Right lobe of liver (tissue), 6 donors: ENCODE data around the gene NMB. TPM values are rescaled to one million over a fixed set of nuclear protein-coding genes. Genes with fewer than 3 reads are reported as not detected.

Source experiments
- ATAC-seq, 4 donors: fragments of 200-7000 bp; cut with Tn5 transposase; one replicate each; pipeline ENCODE4 v1.9.1; 2020; ENCODE audit warnings: mild to moderate bottlenecking in 4 of 4, moderate library complexity in 4 of 4
- DNase-seq, 3 donors: peaks; one replicate each; pipeline ENCODE4 v3.0.0-alpha.2; 2020
- H3K27ac ChIP-seq, 3 donors: fragments of 200-600 bp; one replicate each; pipeline ENCODE4 v1.8.0; 2022
- H3K27me3 ChIP-seq, 2 donors: fragments of 200-600 bp; one replicate each; pipeline ENCODE4 v1.8.0; 2022
- H3K36me3 ChIP-seq, 4 donors: fragments of 200-600 bp; sonication (generic) in 1 of 4; one replicate each; pipeline versions ENCODE4 v1.5.1 to v1.8.0; 2017 to 2022; ENCODE audit warnings: control low read depth in 1 of 4
- H3K4me1 ChIP-seq, 4 donors: fragments of 200-600 bp; sonication (generic) in 1 of 4; one replicate each; pipeline versions ENCODE4 v1.5.1 to v1.8.0; 2017 to 2022; ENCODE audit warnings: control low read depth in 1 of 4
- H3K4me3 ChIP-seq, 3 donors: fragments of 200-600 bp; one replicate each; pipeline ENCODE4 v1.8.0; 2022
- H3K9me3 ChIP-seq, 4 donors: fragments of 200-600 bp; sonication (generic) in 1 of 4; one replicate each; pipeline versions ENCODE4 v1.5.1 to v1.8.0; 2017 to 2022; ENCODE audit warnings: control low read depth in 1 of 4
- POLR2A ChIP-seq: fragments of 450-650 bp; IDR thresholded peaks from one replicate; pipeline ENCODE4 v1.6.1; 2017; ENCODE audit warnings: antibody characterized with exemption, mild to moderate bottlenecking
- WGBS: methylation state at CpG from one replicate; pipeline ENCODE4 v1.1.6; 2018; ENCODE audit warnings: low coverage, low lambda C conversion rate; ENCODE audit not compliant: insufficient coverage; ENCODE audit errors: missing lambda C conversion rate; 5-methylcytosine and 5-hydroxymethylcytosine counted together
- intact Hi-C, 2 donors: fragments of 100-400 bp; cut with DNase I; formaldehyde crosslinking; loops; one replicate each; pipeline versions ENCODE4 v1.11.2 to v1.14.1; 2022
- total RNA-seq, 6 experiments: library from RNA; depleted of rRNA in 2 of 6; stranded (reverse); fragments of >200 nt in 2 of 6; fragmentation: NEBNext Ultra II Directional in 3 of 6; extraction: Animal tissue kit (Norgen Biotek cat#: 25700) in 3 of 6; gene quantifications; one replicate each; pipeline versions ENCODE4 v1.1.0 to v1.2.4, GENCODE V29; 2016 to 2023
- TF ChIP-seq, protein P1 (sequence below), 4 donors: fragments of 200-600 bp in 3 of 4; fragments of 450-650 bp in 1 of 4; IDR thresholded peaks; one replicate each; pipeline versions ENCODE4 v1.5.1 to v1.8.0; 2016 to 2022; ENCODE audit warnings: antibody characterized with exemption in 4 of 4, mild to moderate bottlenecking in 2 of 4
- donor health status: DM: no; HTN: yes; CAD: no.
- donor health status: DM: no; HTN: no; CAD: no.
- donor health status: DM: no; HTN: no; CAD: no.
- donor health status: DM: no; HTN: yes; CAD: no.
- donor health status: DM: no; HTN: yes; CAD: no.

The NMB gene
- total RNA-seq, 6 experiments from 2014 or later, result 0.76 to 3.8 (median 1.7) TPM

DNA sequence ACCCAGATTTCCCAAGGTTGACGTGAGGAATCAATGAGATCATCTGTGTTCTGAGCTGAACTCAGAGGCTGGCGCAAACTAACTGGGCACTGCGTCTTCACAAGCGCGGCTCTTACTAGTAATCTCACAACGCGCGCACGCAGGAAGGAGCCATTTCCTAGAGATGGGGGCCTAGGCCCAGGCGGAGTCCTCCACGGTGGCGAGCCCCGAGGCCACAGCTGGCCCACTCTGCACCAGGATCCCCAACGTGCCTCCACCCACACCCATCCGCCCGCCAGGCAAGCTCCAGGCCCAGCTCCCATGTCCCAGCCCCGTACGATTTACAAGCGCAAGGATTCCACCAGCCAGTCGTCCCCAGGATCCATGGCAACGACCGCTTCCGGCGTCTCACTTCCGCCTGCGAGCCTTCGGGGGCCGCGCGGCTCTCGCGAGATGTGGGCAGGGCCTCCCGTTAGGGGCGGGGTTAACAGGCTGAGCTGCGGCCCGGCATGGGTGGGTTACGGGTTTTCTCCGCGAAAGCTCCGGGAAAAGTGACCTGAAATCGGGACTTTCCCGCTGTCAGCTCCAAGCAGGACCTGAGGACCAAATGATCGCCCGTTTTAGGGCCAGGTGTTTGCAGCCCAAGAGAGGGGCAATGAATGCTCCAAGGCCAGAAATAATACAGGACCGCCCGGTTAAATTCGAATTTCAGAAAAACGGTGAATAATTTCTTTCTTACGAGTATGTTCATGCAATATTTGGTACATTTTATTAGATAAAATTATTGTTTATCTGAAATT, 3.9 kb downstream of the NMB start, which contains the start of gene WDR73:
WDR73 (minus strand) TSS at position 374 of the 779 bp plus-strand sequence; CDS start at position 365, 9 bp downstream.
- intact Hi-C loops, result loop anchor here in 1 of 2 donors (10.0 kb wide), 2 partner anchors 61 to 231 kb away; partner anchors contain the start of genes SEC11A and SLC28A1
- ATAC-seq (peak; percentile 89 to 91 (median 90)), DNase-seq (peak; percentile 98)
- TF ChIP-seq POLR2A, result peak; percentile 51
- TF ChIP-seq, protein P1, sequence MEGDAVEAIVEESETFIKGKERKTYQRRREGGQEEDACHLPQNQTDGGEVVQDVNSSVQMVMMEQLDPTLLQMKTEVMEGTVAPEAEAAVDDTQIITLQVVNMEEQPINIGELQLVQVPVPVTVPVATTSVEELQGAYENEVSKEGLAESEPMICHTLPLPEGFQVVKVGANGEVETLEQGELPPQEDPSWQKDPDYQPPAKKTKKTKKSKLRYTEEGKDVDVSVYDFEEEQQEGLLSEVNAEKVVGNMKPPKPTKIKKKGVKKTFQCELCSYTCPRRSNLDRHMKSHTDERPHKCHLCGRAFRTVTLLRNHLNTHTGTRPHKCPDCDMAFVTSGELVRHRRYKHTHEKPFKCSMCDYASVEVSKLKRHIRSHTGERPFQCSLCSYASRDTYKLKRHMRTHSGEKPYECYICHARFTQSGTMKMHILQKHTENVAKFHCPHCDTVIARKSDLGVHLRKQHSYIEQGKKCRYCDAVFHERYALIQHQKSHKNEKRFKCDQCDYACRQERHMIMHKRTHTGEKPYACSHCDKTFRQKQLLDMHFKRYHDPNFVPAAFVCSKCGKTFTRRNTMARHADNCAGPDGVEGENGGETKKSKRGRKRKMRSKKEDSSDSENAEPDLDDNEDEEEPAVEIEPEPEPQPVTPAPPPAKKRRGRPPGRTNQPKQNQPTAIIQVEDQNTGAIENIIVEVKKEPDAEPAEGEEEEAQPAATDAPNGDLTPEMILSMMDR (IDR thresholded peaks at IDR 0.05), result no peak
- H3K27ac ChIP-seq, result peak within 1 kb of the TSS; percentile 59 to 75 (median 73)
- H3K36me3 ChIP-seq, result peaks cover 0 to 20% (median 4%) of the 10 kb centered on the region in 4 donors
- under 1% methylated on average over 36 of the region's 49 CpGs for WGBS
- H3K4me1 ChIP-seq, result peaks cover 0 to 15% (median 0%) of the 10 kb centered on the region in 4 donors
- H3K4me3 ChIP-seq, result peak within 1 kb of the TSS; percentile 77 to 98 (median 79)
- H3K27me3 ChIP-seq, result no peaks in the 10 kb centered on the region
- no peaks in the 10 kb centered on the region for H3K9me3 ChIP-seq

DNA sequence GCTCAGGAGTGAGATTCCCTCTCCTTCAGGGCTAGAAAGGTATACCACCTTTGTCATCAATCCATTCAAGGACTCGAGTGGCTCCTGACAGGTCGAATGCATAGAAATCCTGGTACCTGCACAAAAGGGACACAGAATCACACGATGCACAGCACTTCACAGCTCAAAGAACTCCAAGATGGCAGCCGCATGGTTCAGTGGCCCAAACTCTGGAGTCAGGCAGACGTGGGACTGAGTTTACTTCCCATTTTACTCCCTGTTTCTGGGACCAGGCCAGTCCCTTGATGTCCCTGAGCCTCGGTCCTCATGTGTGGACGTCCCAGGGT, 4.5 kb downstream of the NMB start:
- Histone ChIP-seq H3K4me1 (peaks cover 0 to 12% (median 3%) of the 10 kb centered on the region in 4 donors), H3K4me3 (peak overlapping the region; percentile 77 to 98 (median 79)), H3K27ac (peak overlapping the region; percentile 59 to 75 (median 73)), H3K9me3 (no peaks in the 10 kb centered on the region), H3K27me3 (no peaks in the 10 kb centered on the region), H3K36me3 (peaks cover 0 to 23% (median 5%) of the 10 kb centered on the region in 4 donors)
- ATAC-seq (no peak), DNase-seq (no peak)
- intact Hi-C loops, result loop anchor here in 1 of 2 donors (10.0 kb wide), 2 partner anchors 61 to 231 kb away; partner anchors contain the start of genes SEC11A and SLC28A1
- WGBS, result 8% methylated on average over 4 of the region's 7 CpGs
- TF ChIP-seq, protein P1 (IDR thresholded peaks at IDR 0.05), result no peak
- no peak for TF ChIP-seq POLR2A

DNA sequence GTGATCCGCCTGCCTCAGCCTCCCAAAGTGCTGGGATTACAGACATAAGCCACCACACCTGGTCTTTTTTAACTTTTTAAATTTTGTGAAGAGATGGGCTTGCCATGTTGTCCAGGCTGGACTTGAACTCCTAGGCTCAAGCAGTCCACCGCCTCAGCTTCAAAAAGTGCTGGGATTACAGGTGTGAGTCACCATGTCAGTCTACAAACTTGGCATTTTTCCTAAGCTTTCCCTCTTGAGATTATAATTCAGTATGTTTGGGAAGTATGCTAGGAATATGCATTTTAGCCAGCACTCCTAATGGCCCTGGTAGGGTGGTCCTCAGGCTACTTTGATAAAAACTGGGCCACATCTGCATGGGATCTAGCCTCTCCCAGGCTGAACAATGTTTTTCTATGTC, 8.3 kb downstream of the NMB start:
- WGBS, result 100% methylated on average over 1 of the region's 2 CpGs
- Histone ChIP-seq H3K4me3 (no peak overlapping the region), H3K4me1 (peaks cover 0 to 6% (median 3%) of the 10 kb centered on the region in 4 donors), H3K36me3 (peaks cover 0 to 61% (median 20%) of the 10 kb centered on the region in 4 donors), H3K27ac (no peak overlapping the region), H3K27me3 (no peaks in the 10 kb centered on the region), H3K9me3 (no peaks in the 10 kb centered on the region)
- DNase-seq (no peak), ATAC-seq (no peak)
- intact Hi-C loops, result loop anchor here in 1 of 2 donors (10.0 kb wide), 3 partner anchors 55 to 235 kb away; partner anchors contain the start of genes SEC11A and SLC28A1
- TF ChIP-seq POLR2A, result no peak
- TF ChIP-seq, protein P1 (IDR thresholded peaks at IDR 0.05), result no peak

DNA sequence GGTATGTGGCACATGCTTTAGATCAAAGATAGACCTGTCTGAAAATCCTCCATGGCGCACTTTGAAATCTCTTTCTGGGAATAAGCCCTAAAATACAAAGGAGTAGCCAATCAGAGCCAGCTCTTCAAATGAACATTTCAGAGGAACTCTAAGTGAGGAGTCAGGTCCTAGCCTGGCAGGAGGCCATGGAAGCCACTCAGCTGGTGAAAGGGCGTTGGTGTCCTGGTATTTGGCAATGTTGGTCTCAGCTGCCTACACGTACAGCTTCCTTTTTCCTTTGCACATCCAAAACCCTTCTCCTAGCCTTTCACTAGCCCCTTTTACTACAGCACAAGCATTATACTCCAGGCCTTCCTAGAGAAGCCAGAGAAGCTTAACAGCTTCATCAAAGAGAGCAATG, 9.5 kb downstream of the NMB start:
- no peak overlapping the region for H3K4me3 ChIP-seq
- H3K9me3 ChIP-seq, result no peaks in the 10 kb centered on the region
- H3K36me3 ChIP-seq, result peaks cover 0 to 65% (median 20%) of the 10 kb centered on the region in 4 donors
- peaks cover 0 to 5% (median 2%) of the 10 kb centered on the region in 4 donors for H3K4me1 ChIP-seq
- peak in 2 of 3 donors; percentile 70 to 77 for DNase-seq
- WGBS, result 30% methylated on average over 2 of the region's 3 CpGs
- H3K27me3 ChIP-seq, result no peaks in the 10 kb centered on the region
- TF ChIP-seq, protein P1 (IDR thresholded peaks at IDR 0.05), result no peak
- ATAC-seq, result peak; percentile 43 to 69 (median 54)
- H3K27ac ChIP-seq, result no peak overlapping the region
- intact Hi-C loops, result loop anchor here in 1 of 2 donors (10.0 kb wide), 1 partner anchor 54 kb away; no protein-coding TSS in a partner anchor
